Lower lobe of right lung (tissue), 2 donors: ENCODE data around the gene MORF4L1. TPM values are rescaled to one million over a fixed set of nuclear protein-coding genes. Genes with fewer than 3 reads are reported as not detected.

Experiments
- ATAC-seq, 2 donors: fragments of 200-7000 bp; cut with Tn5 transposase; one replicate each; pipeline ENCODE4 v1.9.1; 2020 to 2022; ENCODE audit warnings: mild to moderate bottlenecking in 2 of 2, moderate library complexity in 2 of 2
- DNase-seq: peaks from one replicate; pipeline ENCODE4 v3.0.0-alpha.2; 2020
- H3K27ac ChIP-seq: fragments of 200-600 bp; one replicate; pipeline ENCODE4 v1.8.0; 2022
- H3K27me3 ChIP-seq: fragments of 200-600 bp; one replicate; pipeline ENCODE4 v1.8.0; 2022; ENCODE audit warnings: low read depth
- H3K36me3 ChIP-seq: fragments of 200-600 bp; one replicate; pipeline ENCODE4 v1.8.0; 2022; ENCODE audit warnings: mild to moderate bottlenecking
- H3K4me1 ChIP-seq: fragments of 200-600 bp; one replicate; pipeline ENCODE4 v1.8.0; 2022
- H3K4me3 ChIP-seq: fragments of 200-600 bp; one replicate; pipeline ENCODE4 v1.8.0; 2022; ENCODE audit warnings: mild to moderate bottlenecking
- H3K9me3 ChIP-seq: fragments of 200-600 bp; one replicate; pipeline ENCODE4 v1.8.0; 2022
- CTCF ChIP-seq: fragments of 200-600 bp; IDR thresholded peaks from one replicate; pipeline ENCODE4 v1.8.0; 2022; ENCODE audit warnings: antibody characterized with exemption, mild to moderate bottlenecking
- intact Hi-C: fragments of 100-400 bp; cut with DNase I; formaldehyde crosslinking; loops from one replicate; pipeline ENCODE4 v1.11.0; 2022
- total RNA-seq: library from RNA; stranded (reverse); fragmentation: NEBNext Ultra II Directional; extraction: Animal tissue kit (Norgen Biotek cat#: 25700); gene quantifications from one replicate; pipeline ENCODE4 v1.2.1, GENCODE V29; 2021
- donor health status: DM: no; HTN: yes; CAD: no; lungs with severe emphysema.

MORF4L1 gene
- total RNA-seq, 1 donor from 2014 or later = 289 TPM

GRCh38 chr15:78916088-78916487 is 43.4 kb downstream of the MORF4L1 start:
- ATAC-seq (no peak), DNase-seq (no peak)
- intact Hi-C loops = no loop called here
- Histone ChIP-seq H3K36me3 (peaks cover 66% of the 10 kb centered on the region), H3K27me3 (no peaks in the 10 kb centered on the region), H3K9me3 (no peaks in the 10 kb centered on the region), H3K4me1 (peaks cover 49% of the 10 kb centered on the region), H3K27ac (peak overlapping the region; percentile 56), H3K4me3 (no peak overlapping the region)
- TF ChIP-seq CTCF = no peak

DNA sequence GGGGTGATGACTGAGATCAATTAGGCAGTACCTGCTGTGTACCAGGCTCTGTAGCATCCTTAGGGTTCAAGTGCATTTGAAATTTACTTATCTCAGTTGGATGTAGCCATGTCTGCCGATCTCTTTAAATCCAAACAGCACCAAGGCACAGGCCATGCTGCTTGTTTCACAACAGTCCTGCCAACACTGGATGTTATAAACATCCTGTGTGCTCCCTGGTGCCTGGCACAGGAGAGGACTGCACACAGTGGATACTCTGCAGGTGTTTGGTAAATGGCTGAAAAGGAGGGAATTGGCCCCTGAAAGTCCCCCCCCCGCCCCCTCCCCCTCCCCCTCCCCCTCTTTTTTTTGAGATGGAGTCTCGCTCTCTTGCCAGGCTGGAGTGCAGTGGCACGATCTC is 45.2 kb downstream of the MORF4L1 start:
- ATAC-seq (no peak), DNase-seq (no peak)
- H3K27ac ChIP-seq = no peak overlapping the region
- H3K9me3 ChIP-seq = no peaks in the 10 kb centered on the region
- TF ChIP-seq CTCF = no peak
- H3K27me3 ChIP-seq = no peaks in the 10 kb centered on the region
- intact Hi-C loops = no loop called here
- peaks cover 66% of the 10 kb centered on the region for H3K36me3 ChIP-seq
- no peak overlapping the region for H3K4me3 ChIP-seq
- peaks cover 39% of the 10 kb centered on the region for H3K4me1 ChIP-seq

DNA sequence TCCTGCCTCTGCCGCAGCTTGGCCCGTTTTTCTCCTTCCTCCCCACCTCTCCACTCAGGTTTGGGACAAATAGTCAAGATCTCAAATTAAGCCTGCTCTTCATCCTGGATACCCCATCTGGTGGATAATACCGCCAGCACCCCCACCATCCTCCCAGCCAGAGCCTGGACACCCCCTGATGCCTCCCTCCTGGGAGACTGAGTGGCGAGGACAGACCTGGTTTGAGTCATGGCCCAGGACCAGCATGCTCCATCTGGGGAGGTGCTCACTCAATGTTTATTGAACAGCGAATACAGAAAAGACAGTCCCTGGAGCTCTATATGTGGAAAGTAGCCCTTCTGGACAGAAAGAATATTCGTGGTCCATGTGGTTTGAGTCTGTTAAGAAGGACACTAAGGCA is 48.8 kb downstream of the MORF4L1 start:
- no peak overlapping the region for H3K4me3 ChIP-seq
- ATAC-seq = no peak
- no peaks in the 10 kb centered on the region for H3K9me3 ChIP-seq
- TF ChIP-seq CTCF = no peak
- no peak overlapping the region for H3K27ac ChIP-seq
- peaks cover 14% of the 10 kb centered on the region for H3K4me1 ChIP-seq
- DNase-seq = no peak
- H3K27me3 ChIP-seq = no peaks in the 10 kb centered on the region
- intact Hi-C loops = no loop called here
- H3K36me3 ChIP-seq = peaks cover 81% of the 10 kb centered on the region

DNA sequence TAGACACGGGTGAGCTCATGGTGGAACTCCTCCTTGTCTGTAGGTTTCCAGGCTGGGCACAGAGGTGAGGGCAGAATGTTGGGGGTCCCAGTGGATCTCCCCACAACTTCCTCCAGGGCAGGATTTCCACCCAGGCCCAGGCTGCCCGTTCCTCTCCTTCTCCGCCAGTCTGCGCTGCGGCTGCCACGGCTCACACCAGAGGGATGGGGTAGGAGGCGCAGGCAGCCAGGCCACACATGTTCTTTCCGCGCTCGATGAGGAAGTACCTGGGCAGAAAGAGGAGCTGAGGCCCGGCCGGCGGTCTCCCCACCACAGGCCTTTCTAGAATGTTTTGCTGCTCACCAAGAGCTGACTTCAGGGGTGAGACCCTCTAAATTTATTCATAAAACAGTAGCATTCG is 49.2 kb downstream of the MORF4L1 start:
- Histone ChIP-seq H3K27me3 (no peaks in the 10 kb centered on the region), H3K4me1 (peaks cover 10% of the 10 kb centered on the region), H3K9me3 (no peaks in the 10 kb centered on the region), H3K36me3 (peaks cover 85% of the 10 kb centered on the region), H3K4me3 (no peak overlapping the region), H3K27ac (no peak overlapping the region)
- intact Hi-C loops = no loop called here
- no peak for TF ChIP-seq CTCF
- ATAC-seq = no peak
- no peak for DNase-seq

DNA sequence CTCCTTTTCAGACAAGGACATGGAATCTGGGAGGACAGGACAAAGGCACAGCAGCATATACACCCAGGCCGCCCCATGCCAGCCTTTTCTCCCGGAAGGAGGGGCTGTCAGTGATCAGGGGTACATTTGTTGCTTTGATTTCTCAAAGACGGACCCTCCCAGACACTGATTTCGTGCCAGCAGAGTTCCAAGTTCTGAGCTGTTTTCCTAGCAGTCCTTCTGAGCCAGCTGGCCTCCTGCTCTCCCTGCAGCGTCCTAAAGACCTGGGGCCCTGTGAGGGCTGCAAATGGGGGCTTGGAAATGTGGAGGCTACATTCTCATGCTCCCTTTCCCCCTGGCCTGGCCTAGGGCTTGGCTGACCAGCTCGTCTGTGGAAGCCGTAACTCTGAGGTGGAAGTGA is 49.8 kb downstream of the MORF4L1 start:
- Histone ChIP-seq H3K36me3 (peaks cover 91% of the 10 kb centered on the region), H3K27me3 (no peaks in the 10 kb centered on the region), H3K4me1 (peaks cover 4% of the 10 kb centered on the region), H3K4me3 (no peak overlapping the region), H3K9me3 (no peaks in the 10 kb centered on the region), H3K27ac (no peak overlapping the region)
- TF ChIP-seq CTCF = no peak
- intact Hi-C loops = no loop called here
- ATAC-seq = no peak
- no peak for DNase-seq

GRCh38 chr15:78923015-78923414 is 50.3 kb downstream of the MORF4L1 start:
- Histone ChIP-seq H3K27ac (no peak overlapping the region), H3K9me3 (no peaks in the 10 kb centered on the region), H3K27me3 (no peaks in the 10 kb centered on the region), H3K4me3 (no peak overlapping the region), H3K4me1 (no peaks in the 10 kb centered on the region), H3K36me3 (peaks cover 96% of the 10 kb centered on the region)
- TF ChIP-seq CTCF = no peak
- DNase-seq (no peak), ATAC-seq (no peak)
- intact Hi-C loops = no loop called here
